ENCODE results near the gene LILRA6. TPM values are rescaled to one million over a fixed set of nuclear protein-coding genes. Genes with fewer than 3 reads are reported as not detected.
"Not testable (repeated sequence)": the region's sequence is repeated elsewhere in the genome, so short reads cannot be mapped to it uniquely, and the experiment has no call there.

LILRA6 gene
- total RNA-seq, 2 donors from 2014 or later = 0.54 to 2.3 TPM

- intact Hi-C loops (cut with DNase I) = no loop called here
Measured at GRCh38 chr19:54209811-54210494, 32.6 kb downstream of the LILRA6 start.

GRCh38 chr19:54209058-54209810, 33.4 kb downstream of the LILRA6 start:
- Histone ChIP-seq H3K9ac (ENCODE audit: low read depth in 2 of 2, low read length in 2 of 2) (peak overlapping the region; percentile 68), H3K9me3 (no peaks in the 10 kb centered on the region), H3K27ac (peak overlapping the region; percentile 72), H3K27me3 (no peaks in the 10 kb centered on the region), H3K4me1 (peaks cover 24% of the 10 kb centered on the region), H3K4me3 (no peak overlapping the region), H3K36me3 (peaks cover 15% of the 10 kb centered on the region)
- DNase-seq = no peak
- TF ChIP-seq CTCF (IDR thresholded peaks at IDR 0.05) = no peak
- intact Hi-C loops (cut with DNase I) = no loop called here

More at GRCh38 chr19:54209811-54210494, 32.6 kb downstream of the LILRA6 start:
- peak; percentile 97 for DNase-seq
- TF ChIP-seq CTCF (IDR thresholded peaks at IDR 0.05) = no peak
- Histone ChIP-seq H3K9ac (ENCODE audit: low read depth in 2 of 2, low read length in 2 of 2) (peak overlapping the region; percentile 68), H3K4me1 (peaks cover 23% of the 10 kb centered on the region), H3K36me3 (peaks cover 14% of the 10 kb centered on the region), H3K27ac (peak overlapping the region; percentile 72), H3K9me3 (no peaks in the 10 kb centered on the region), H3K4me3 (no peak overlapping the region), H3K27me3 (no peaks in the 10 kb centered on the region)

- Histone ChIP-seq H3K27me3 (no peaks in the 10 kb centered on the region), H3K9ac (ENCODE audit: low read depth in 2 of 2, low read length in 2 of 2) (peak overlapping the region in 1 of 2 donors; percentile 68), H3K4me1 (peaks cover 24% of the 10 kb centered on the region), H3K4me3 (no peak overlapping the region), H3K36me3 (peaks cover 15% of the 10 kb centered on the region), H3K27ac (peak overlapping the region; percentile 72), H3K9me3 (no peaks in the 10 kb centered on the region)
- intact Hi-C loops (cut with DNase I) = no loop called here
- DNase-seq = no peak
- no peak for TF ChIP-seq CTCF (IDR thresholded peaks at IDR 0.05)
Measured at GRCh38 chr19:54208784-54209057, 33.9 kb downstream of the LILRA6 start.

- H3K27me3 ChIP-seq = no peaks in the 10 kb centered on the region
- H3K4me3 ChIP-seq = no peak overlapping the region
- H3K9me3 ChIP-seq = no peaks in the 10 kb centered on the region
- H3K36me3 ChIP-seq = peaks cover 15% of the 10 kb centered on the region
- intact Hi-C loops (cut with DNase I) = no loop called here
- peak; percentile 56 for DNase-seq
- no peak for TF ChIP-seq CTCF (IDR thresholded peaks at IDR 0.05)
- peak overlapping the region; percentile 24 to 68 for H3K9ac ChIP-seq (ENCODE audit: low read depth in 2 of 2, low read length in 2 of 2)
- peaks cover 26% of the 10 kb centered on the region for H3K4me1 ChIP-seq
- H3K27ac ChIP-seq = peak overlapping the region; percentile 72
Measured at GRCh38 chr19:54207983-54208783, 34.4 kb downstream of the LILRA6 start.

- intact Hi-C loops (cut with DNase I) = no loop called here
- no peak for DNase-seq
Measured at GRCh38 chr19:54207676-54207982, 35.0 kb downstream of the LILRA6 start.

GRCh38 chr19:54207193-54207592, 35.4 kb downstream of the LILRA6 start:
- Histone ChIP-seq H3K36me3 (peaks cover 18% of the 10 kb centered on the region), H3K27ac (peak overlapping the region; percentile 56), H3K9ac (ENCODE audit: low read depth in 2 of 2, low read length in 2 of 2) (peak overlapping the region in 1 of 2 donors; percentile 40), H3K4me1 (peaks cover 35% of the 10 kb centered on the region)
- H3K9me3 ChIP-seq; intact Hi-C loops (cut with DNase I); H3K4me3 ChIP-seq; DNase-seq; H3K27me3 ChIP-seq: not testable (repeated sequence)

More at GRCh38 chr19:54207676-54207982, 35.0 kb downstream of the LILRA6 start:
- Histone ChIP-seq H3K27me3 (no peaks in the 10 kb centered on the region), H3K9ac (ENCODE audit: low read depth in 2 of 2, low read length in 2 of 2) (peak overlapping the region; percentile 40 to 68), H3K4me3 (no peak overlapping the region), H3K4me1 (peaks cover 31% of the 10 kb centered on the region), H3K27ac (peak overlapping the region; percentile 56), H3K36me3 (peaks cover 15% of the 10 kb centered on the region), H3K9me3 (no peaks in the 10 kb centered on the region)
- no peak for TF ChIP-seq CTCF (IDR thresholded peaks at IDR 0.05)
